Endothelial cell of umbilical vein (primary cell): ENCODE data around the gene HIPK1.

Experiments
- CTCF ChIP-seq, 2 donors: IDR thresholded peaks; 1 replicate in 1 of 2; 2 replicates in 1 of 2; pipeline ENCODE4 v1.5.1; 2011; ENCODE audit warnings: low read length in 2 of 2, mild to moderate bottlenecking in 2 of 2, moderate library complexity in 2 of 2, control low read depth in 1 of 2, inconsistent platforms in 1 of 2, low read depth in 1 of 2; ENCODE audit not compliant: insufficient read depth in 1 of 2; ENCODE audit errors: extremely low read depth in 1 of 2
- EZH2 ChIP-seq: IDR thresholded peaks from 2 replicates; pipeline ENCODE4 v1.6.1; 2012; ENCODE audit warnings: borderline replicate concordance, low read depth, mild to moderate bottlenecking, moderate library complexity, low read length, inconsistent platforms; ENCODE audit not compliant: severe bottlenecking
- GATA2 ChIP-seq: IDR thresholded peaks from 2 replicates; pipeline ENCODE4 v1.7.0; 2011; ENCODE audit warnings: low read depth, mild to moderate bottlenecking, moderate library complexity, mixed read lengths, low read length; ENCODE audit not compliant: insufficient read length, insufficient read depth
- MYC ChIP-seq: IDR thresholded peaks from one replicate; pipeline ENCODE4 v1.6.1; 2011; ENCODE audit warnings: mild to moderate bottlenecking, low read depth, low read length
- POLR2A ChIP-seq: IDR thresholded peaks from 2 replicates; pipeline ENCODE4 v1.6.1; 2012; ENCODE audit warnings: low read depth, mild to moderate bottlenecking, control low read depth, low read length
- POLR2AphosphoS5 ChIP-seq: IDR thresholded peaks from 2 replicates; pipeline ENCODE4 v1.6.1; 2012; ENCODE audit warnings: low read depth, mild to moderate bottlenecking, control low read depth, low read length, moderate library complexity; ENCODE audit not compliant: insufficient read depth
- TF ChIP-seq, protein P1 (sequence below): IDR thresholded peaks from 2 replicates; pipeline ENCODE4 v1.6.1; 2011; ENCODE audit not compliant: insufficient read depth, insufficient read length

GRCh38 chr1:113975211-113975895 is 46.2 kb downstream of the HIPK1 start:
- TF ChIP-seq, protein P1, sequence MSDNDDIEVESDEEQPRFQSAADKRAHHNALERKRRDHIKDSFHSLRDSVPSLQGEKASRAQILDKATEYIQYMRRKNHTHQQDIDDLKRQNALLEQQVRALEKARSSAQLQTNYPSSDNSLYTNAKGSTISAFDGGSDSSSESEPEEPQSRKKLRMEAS, result no peak
- TF ChIP-seq EZH2 (no peak), CTCF (IDR thresholded peaks at IDR 0.05; ENCODE audit: extremely low read depth in 1 of 2, insufficient read depth in 1 of 2, low read depth in 1 of 2, low read length in 2 of 2) (no peak), POLR2A (no peak), POLR2AphosphoS5 (no peak), MYC (no peak), GATA2 (no peak)
